DND-41 (cell line): Measurements from ENCODE around the gene CHST12.

Source experiments
- ATAC-seq: fragments of 200-7000 bp; cut with Tn5 transposase; 3 replicates; pipeline ENCODE4 v1.9.1; 2021; ENCODE audit warnings: low read depth; ENCODE audit not compliant: insufficient read depth
- DNase-seq: peaks from one replicate; pipeline ENCODE4 v3.0.0-alpha.2; 2020
- H2AFZ ChIP-seq: 2 replicates; pipeline ENCODE4 v1.6.0; 2012; ENCODE audit warnings: low read depth, low read length
- H3K27ac ChIP-seq: 2 replicates; pipeline ENCODE4 v1.5.1; 2012; ENCODE audit warnings: low read length, inconsistent platforms
- H3K27me3 ChIP-seq: fragments of 200-600 bp; sonication (generic); 2 replicates; pipeline ENCODE4 v1.6.0; 2012; ENCODE audit warnings: low read length, mild to moderate bottlenecking, inconsistent platforms; ENCODE audit not compliant: insufficient read depth, poor library complexity
- H3K36me3 ChIP-seq: 2 replicates; pipeline ENCODE4 v1.5.1; 2012; ENCODE audit warnings: low read length, inconsistent platforms; ENCODE audit not compliant: insufficient read depth
- H3K4me1 ChIP-seq: 2 replicates; pipeline ENCODE4 v1.5.1; 2012; ENCODE audit warnings: mild to moderate bottlenecking, low read length; ENCODE audit not compliant: insufficient read depth
- H3K4me2 ChIP-seq: 2 replicates; pipeline ENCODE4 v1.6.0; 2012; ENCODE audit warnings: mild to moderate bottlenecking, moderate library complexity, low read length, inconsistent platforms; ENCODE audit not compliant: insufficient read depth
- H3K4me3 ChIP-seq, 2 experiments: fragments of 200-600 bp in 1 of 2; shearing (Covaris generic) in 1 of 2; 2 replicates each; pipeline ENCODE4 v1.5.1; 2012 to 2016; ENCODE audit warnings: inconsistent platforms in 2 of 2, low read length in 2 of 2, mild to moderate bottlenecking in 2 of 2, low read depth in 1 of 2, moderate library complexity in 1 of 2
- H3K79me2 ChIP-seq: 2 replicates; pipeline ENCODE4 v1.6.0; 2012; ENCODE audit warnings: low read length, inconsistent platforms; ENCODE audit not compliant: insufficient read depth
- H3K9ac ChIP-seq: 2 replicates; pipeline ENCODE4 v1.6.0; 2012; ENCODE audit warnings: low read depth, mild to moderate bottlenecking, inconsistent platforms, low read length, moderate library complexity
- H3K9me3 ChIP-seq: 2 replicates; pipeline ENCODE4 v1.5.1; 2012; ENCODE audit warnings: low read length, moderate library complexity, mild to moderate bottlenecking, inconsistent platforms; ENCODE audit not compliant: insufficient read depth, severe bottlenecking
- H4K20me1 ChIP-seq: 2 replicates; pipeline ENCODE4 v1.6.0; 2012; ENCODE audit warnings: low read length; ENCODE audit not compliant: insufficient read depth
- CTCF ChIP-seq: IDR thresholded peaks from 2 replicates; pipeline ENCODE4 v1.5.1; 2012; ENCODE audit warnings: borderline replicate concordance, low read length, moderate library complexity, mild to moderate bottlenecking; ENCODE audit not compliant: poor library complexity, severe bottlenecking; ENCODE audit errors: extremely low read depth
- EZH2 ChIP-seq: IDR thresholded peaks from 3 replicates; pipeline ENCODE4 v1.6.1; 2012; ENCODE audit warnings: borderline replicate concordance, low read depth, mild to moderate bottlenecking, moderate library complexity, low read length, inconsistent platforms; ENCODE audit not compliant: severe bottlenecking

Gene CHST12

DNA sequence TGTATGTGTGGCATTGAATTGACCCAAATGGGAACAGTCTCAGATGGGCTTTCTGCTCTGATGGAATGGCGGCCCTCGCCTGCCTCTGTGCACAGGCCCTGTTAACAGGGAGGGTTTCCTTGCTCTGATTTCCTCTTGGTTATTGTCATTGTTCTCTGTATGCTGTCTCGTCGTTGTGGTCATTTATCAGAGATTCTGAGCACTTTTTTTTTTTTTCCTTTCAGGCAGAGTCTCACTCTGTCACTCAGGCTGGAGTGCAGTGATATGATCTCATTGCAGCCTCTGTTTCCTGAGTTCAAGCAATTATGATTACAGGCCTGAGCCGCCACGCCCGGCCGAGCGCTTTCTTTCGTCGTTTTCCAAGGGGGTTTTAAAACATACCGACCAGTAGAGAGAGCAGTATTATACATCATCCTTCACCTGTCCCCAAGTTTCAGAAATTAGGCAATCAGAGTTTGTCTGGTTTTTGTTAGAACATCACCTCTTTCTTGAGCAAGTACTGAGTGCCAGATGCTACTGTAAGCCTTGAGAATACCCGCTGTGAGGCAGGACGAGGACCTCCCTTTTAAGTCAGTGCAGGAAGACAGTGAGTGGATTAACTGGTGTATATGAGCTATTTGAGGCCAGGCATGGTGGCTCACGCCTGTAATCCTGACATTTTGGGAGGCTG, 6.5 kb downstream of the CHST12 start:
- no peak overlapping the region for H3K9ac ChIP-seq

DNA sequence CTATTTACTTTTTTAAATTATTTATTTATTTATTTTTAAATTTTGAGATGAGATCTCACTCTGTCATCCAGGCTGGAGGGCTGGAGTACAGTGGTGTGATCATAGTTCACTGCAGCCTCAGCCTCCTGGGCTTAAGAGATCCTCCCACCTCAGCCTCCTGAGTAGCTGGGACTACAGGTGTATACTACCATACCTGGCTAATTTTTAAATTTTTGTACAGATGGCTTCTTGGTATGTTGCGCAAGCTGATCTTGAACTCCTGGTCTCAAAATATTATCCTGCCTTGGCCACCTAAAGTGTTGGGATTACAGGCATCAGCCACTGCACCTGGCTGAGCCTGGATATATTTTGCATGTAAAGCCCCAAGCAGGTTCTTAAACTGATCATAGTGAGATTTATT, 7.6 kb downstream of the CHST12 start:
- Histone ChIP-seq H3K9ac (no peak overlapping the region), H3K9me3 (no peaks in the 10 kb centered on the region), H3K27me3 (no peaks in the 10 kb centered on the region), H3K36me3 (no peaks in the 10 kb centered on the region), H3K27ac (no peak overlapping the region), H3K4me1 (peaks cover 13% of the 10 kb centered on the region), H3K79me2 (peaks cover 15% of the 10 kb centered on the region), H4K20me1 (peaks cover 20% of the 10 kb centered on the region), H2AFZ (no peak overlapping the region), H3K4me2 (no peak overlapping the region), H3K4me3 (no peak overlapping the region)
- ATAC-seq = no peak
- no peak for TF ChIP-seq EZH2
- TF ChIP-seq CTCF = no peak
- DNase-seq = no peak

More for the DNA sequence above, 6.5 kb downstream of the CHST12 start:
- Histone ChIP-seq H4K20me1 (peaks cover 29% of the 10 kb centered on the region), H3K79me2 (peaks cover 15% of the 10 kb centered on the region), H3K36me3 (no peaks in the 10 kb centered on the region), H2AFZ (no peak overlapping the region), H3K9me3 (no peaks in the 10 kb centered on the region), H3K4me3 (no peak overlapping the region), H3K4me1 (peaks cover 25% of the 10 kb centered on the region), H3K27ac (no peak overlapping the region), H3K27me3 (no peaks in the 10 kb centered on the region), H3K4me2 (no peak overlapping the region)
- ATAC-seq (no peak), DNase-seq (no peak)
- TF ChIP-seq EZH2 (no peak), CTCF (no peak)

DNA sequence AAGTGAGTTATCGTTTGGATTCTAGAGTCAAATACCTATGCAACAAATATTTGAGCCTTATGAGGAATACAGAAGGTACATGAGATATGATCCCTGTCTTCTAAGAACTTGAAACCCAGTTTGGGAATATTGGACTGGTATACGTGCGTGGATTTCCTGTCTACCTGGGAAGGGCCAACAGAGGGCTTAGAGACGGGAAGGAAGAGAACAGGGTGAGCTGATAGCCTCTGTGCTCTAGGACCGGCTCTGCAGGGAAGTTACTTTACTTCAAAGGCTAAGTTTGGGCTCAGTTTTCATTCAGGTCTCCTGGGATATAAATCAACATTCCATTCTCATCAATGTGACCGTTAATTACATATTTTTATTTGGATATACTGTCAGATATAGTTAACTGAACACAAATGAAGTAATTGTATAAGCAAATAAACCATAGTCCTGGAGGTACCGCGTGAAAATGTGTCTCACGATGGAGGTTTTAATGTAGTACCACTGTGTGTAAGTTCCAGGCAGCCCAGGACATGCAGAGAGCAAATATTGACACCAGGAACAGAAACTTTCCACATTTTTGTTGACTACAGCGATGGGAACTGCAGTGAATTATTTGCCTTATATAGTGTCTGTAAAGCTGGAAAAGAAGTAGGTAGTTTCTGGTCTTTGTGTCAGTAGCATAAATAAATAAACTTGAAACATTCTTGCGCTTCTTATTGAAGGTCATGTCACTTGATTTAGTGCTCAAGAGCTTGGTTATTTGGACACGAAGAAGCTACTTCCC, 8.6 kb downstream of the CHST12 start:
- Histone ChIP-seq H3K9me3 (no peaks in the 10 kb centered on the region), H3K4me3 (no peak overlapping the region), H3K4me2 (no peak overlapping the region), H2AFZ (no peak overlapping the region), H3K9ac (no peak overlapping the region), H3K27me3 (no peaks in the 10 kb centered on the region), H3K4me1 (peaks cover 5% of the 10 kb centered on the region), H3K79me2 (peaks cover 17% of the 10 kb centered on the region), H3K36me3 (no peaks in the 10 kb centered on the region), H3K27ac (no peak overlapping the region), H4K20me1 (peaks cover 20% of the 10 kb centered on the region)
- ATAC-seq = no peak
- TF ChIP-seq EZH2 (no peak), CTCF (no peak)
- DNase-seq = no peak
